Vein endothelial cell (primary cell): ENCODE measurements around the gene CASQ2. TPM values are rescaled to one million over a fixed set of nuclear protein-coding genes. Genes with fewer than 3 reads are reported as not detected.

Experiments used
- total RNA-seq: library from RNA; depleted of rRNA; stranded (reverse); fragments of >200 nt; gene quantifications from 2 replicates; pipeline ENCODE4 v1.2.3, GENCODE V29; 2012

CASQ2 gene
- total RNA-seq: not detected in 2 replicates

DNA sequence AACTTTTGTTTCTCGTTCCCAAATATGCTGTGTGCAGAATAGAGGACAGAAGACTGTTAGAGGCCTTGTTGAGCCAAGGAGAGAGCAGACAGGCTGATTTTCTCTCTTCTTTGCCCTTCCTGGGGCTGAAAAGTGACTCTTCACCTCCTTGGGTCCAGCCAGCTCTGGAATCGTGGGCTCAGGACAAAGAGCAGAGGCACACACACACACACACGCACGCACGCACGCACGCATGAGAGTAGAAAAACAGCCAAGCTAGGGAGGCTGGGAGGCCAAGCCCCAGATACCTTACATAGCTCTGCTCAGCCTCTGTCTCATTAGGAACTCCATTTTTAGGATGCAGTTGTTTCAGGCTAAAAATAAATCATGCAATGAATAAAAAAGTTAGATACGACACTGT lies at the start of gene CASQ2:
TSS of gene CASQ2 (minus strand) at position 166 of the 400 bp plus-strand sequence. CDS start 173 bp downstream, outside the sequence.

Other genes with a start within 250 kb of the CASQ2 start
- gene VANGL1, start 126.7 kb downstream of the CASQ2 start, total RNA-seq: 19.3 and 22.4 TPM in 2 replicates
- not detected in 2 replicates for gene NHLH2, start 72.4 kb upstream of the CASQ2 start, total RNA-seq
- gene SLC22A15, start 207.8 kb upstream of the CASQ2 start, total RNA-seq: 0.10 TPM in 1 of 2 replicates, not detected in the other